HG02798 (cell line): Measurements from ENCODE around the gene AKT3.
A peak's percentile ranks its signal among the peaks of the same experiment; 100 is the strongest.

Source experiments
- ATAC-seq: cut with Tn5 transposase; IDR thresholded peaks from one replicate; pipeline ENCODE4 v1.9.1; 2021; ENCODE audit warnings: mild to moderate bottlenecking; ENCODE audit not compliant: unreplicated experiment, poor library complexity

AKT3 gene

GRCh38 chr1:243735457-243735856 lies 114.6 kb downstream of the AKT3 start:
- ATAC-seq: no peak

DNA sequence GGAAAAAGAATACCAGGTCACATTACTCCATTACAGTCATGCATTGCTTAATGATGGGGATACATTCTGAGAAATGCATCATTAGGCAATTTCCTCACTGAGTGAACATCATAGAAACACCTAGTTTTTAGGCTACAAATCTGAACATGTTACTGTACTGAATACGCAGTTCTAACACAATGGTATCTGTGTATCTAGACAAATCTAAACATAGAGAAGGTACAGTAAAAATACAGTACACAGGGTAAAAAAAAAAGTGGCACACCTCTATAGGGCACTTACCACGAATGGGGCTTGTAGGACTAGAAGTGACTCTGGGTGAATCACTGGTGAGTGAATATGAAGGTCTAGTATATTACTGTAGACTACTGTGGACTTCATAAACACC lies 115.7 kb downstream of the AKT3 start:
- no peak for ATAC-seq

GRCh38 chr1:243733670-243734307 lies 116.3 kb downstream of the AKT3 start:
- ATAC-seq: no peak

- ATAC-seq: no peak
Observed at GRCh38 chr1:243732637-243733036, 117.4 kb downstream of the AKT3 start.

DNA sequence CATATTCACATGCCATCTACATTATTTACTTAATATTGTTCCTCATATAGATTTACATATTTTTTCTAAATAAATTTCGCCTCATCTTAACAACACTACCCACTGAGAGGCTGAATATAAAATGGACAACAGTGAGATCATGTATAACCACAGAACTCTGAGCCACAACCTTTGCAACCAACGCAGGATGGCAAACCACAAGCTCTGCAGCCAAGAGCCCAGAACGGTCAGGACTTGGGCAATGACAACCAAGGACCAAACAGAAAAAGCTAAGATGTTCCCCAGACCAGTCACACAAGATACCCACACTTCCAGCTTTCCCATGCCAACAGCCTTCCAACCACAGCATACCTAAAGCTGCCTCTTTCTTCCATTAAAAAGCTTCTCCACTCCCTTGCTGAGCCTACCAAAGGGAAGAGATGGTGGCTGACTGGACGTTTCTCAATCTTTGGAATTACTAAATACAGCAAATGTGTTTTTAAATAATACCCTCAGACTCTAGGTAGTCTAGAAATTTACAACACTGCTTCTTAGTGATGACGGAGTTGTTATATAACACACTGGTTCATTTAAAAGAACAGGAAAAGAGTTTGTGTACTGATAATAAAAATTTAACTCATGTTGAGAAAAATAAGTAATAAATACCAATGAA lies 117.9 kb downstream of the AKT3 start:
- no peak for ATAC-seq

DNA sequence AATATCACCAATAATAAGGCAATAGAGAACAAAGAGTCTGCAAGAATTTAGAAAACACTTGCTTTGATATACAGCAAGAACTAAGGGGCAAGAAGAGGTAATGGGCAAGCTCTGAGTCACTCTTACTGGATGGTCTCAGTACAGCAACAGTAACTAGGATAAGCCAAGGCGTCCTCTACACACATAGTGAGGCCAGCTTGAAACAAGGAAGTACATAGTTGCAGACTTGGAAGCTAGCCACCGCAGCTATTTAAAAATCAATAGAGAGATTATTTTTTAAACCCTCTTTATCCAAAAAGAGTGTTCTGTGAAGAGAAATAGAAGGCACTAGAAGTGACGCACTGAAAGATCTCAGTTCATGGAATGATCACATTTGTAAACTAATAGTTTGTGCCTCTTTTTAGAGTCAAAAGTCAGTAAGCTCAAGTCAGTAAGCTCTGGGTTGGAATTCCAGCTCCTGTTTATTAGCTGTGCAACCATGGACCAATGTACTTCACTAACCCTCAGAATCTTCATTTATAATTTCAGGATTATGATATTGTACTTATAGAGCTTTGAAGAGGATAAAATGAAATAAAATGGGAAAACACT lies 118.6 kb downstream of the AKT3 start:
- no peak for ATAC-seq

DNA sequence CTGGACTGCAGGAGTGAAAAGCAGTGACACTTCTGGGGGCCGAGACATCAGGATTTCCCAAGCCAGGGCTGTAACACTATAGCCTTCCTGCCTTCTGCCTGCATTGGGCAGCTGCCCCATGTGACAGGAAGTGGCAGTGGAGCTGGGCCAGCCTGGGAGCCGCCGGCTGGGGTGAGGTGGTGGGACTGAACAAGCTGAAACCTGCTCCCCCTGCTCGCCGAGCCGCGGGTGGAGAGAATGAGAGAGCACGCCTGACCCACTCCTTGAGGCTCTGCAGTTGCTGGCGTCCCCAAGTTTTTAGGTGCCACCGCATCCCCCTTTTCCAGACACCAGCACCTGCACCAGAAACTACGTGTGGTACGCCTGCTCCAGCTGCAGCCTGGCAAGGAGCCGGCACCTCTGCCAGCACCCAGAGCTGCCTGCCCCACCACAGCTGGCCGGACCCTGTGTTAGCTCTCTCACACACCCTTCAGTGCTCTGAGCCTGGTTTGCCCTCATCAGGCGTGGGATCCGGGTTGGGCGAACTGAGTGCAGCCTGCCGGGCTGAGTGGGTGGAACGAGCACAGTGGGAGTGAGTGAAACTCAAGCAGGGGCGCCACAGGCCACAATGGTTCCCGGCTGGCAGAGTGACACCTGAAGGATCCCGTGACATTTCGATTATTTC lies 119.4 kb downstream of the AKT3 start:
- no peak for ATAC-seq

DNA sequence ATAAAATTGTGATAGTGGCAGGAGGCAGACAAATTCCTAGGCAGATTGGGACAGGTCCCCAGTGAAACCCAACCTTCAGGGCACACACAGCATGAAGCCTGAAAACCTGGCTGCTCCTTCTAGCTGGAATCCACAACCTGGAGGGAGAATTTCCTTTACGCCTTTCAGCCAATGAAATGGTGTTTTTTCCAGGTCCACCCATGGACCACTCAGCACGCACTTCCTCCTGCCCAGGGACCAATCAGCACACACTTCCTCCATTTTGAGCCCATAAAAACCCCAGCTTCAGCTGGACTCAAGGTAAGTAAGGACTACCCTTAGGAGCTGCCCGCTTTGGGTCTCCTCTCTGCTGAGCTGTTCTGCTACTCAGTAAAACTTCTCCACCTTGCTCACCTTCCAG lies 120.1 kb downstream of the AKT3 start:
- no peak for ATAC-seq

DNA sequence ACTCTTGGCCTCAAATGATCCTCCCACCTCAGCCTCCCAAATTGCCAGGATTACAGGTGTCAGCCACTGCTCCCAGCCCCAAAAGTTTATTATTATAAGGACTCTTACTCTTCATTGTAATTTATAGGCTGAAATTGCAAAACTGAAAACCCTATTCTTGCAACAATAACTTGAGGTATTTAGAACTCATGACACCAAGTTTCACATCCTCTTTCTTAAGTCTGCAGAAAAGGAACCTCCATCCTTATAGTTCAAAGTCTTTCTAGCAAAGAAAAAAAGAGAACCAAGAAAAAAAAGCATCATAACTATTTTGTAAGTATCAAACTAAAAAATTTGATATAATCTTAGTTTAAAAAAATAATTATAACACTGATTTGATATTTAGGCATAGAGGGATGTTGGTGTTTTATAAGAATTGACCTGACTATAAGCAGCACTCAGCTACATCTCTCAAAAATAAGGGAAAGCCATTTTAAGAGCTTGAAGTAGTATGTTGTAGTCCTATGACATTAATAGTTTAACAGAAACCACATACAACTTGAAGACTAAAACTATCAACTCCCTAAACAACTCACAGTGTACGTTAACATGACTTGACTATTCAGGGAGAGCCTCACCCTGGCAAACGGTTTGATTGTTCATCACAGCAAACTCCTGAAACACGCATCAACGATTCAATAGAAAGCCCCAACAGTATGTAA lies 122.4 kb downstream of the AKT3 start:
- ATAC-seq: peak; percentile 85

- ATAC-seq: peak; percentile 20
Observed at GRCh38 chr1:243726806-243727502, 123.1 kb downstream of the AKT3 start.

DNA sequence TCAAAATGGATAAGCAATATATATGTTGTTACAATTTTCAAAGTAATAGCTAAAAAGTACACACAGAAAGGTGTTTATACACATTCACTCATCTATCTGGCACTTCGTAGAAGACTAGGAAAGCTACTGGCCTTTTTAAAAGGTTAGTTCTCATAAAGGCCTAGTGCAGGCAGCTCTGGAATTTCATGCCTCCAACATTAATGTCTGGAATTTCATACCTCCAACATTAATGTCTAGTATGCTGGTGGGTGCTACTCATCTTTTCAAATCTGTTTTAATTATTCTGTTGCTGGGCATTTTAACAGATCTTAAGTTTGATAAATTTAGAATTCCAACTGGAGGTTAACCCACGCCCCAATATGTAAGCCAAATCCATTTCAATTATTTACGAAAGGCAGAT lies 124.2 kb downstream of the AKT3 start:
- no peak for ATAC-seq

DNA sequence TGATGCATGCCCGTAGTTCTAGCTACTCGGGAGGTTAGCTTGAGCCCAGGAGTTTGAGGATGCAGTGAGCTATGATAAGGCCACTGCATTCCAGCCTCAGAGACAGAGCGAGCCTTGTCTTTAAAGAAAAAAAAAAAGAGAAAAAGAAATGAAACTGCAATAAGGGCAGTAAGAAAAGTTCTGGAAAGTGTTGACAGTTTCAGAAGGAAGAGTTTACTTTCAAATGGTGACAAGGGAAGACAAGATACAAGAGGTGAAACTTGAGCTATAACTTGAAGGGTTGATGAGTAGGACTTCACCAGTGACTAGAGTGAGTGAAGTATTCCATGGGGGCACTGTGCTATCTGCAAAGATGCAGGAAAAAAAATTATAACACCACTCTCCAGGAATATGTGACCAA lies 125.0 kb downstream of the AKT3 start:
- ATAC-seq: no peak

DNA sequence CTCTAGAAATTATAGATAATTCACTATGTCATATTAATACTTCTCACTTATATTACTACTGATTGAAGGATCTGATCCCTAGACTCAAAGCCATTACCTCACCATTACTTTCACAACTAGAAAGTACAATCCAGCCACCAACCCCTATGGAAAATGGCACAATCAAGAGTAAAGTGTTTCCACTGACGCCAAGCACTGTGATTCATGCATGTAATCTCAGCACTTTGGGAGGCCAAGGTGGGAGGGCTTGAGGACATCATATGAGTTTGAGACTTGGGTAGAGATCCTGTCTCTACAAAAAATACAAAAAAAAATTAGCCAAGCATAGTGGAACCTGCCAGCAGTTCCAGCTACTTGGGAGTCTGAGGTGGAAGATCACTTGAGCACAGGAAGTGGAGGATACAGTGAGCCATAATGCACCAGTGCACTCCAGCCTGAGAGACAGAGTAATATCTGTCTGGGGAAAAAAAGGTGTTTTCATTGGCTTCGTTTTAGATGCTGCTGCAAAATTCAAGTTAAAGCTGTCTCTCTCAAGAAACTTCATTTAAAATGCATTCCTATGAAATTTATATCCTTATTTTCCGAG lies 126.5 kb downstream of the AKT3 start:
- ATAC-seq: no peak

DNA sequence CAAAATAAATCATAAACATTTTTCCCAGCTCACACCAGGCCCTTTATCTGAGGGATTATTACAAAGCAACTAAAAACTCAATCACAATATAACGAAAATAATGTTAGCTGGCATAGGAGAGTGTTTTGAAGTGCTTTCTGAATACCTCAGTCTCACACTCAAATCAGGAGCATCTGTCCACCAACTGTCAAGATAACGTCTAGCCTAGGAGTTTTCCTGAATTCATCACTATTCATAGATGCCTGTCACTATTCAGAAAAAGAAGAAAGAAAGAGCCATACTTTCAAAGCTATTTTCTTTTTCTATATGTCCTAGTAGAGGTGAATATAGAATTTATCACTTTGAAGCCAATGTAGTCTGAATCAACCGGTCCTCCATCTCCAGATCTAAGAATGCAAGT lies 127.0 kb downstream of the AKT3 start:
- ATAC-seq: no peak

GRCh38 chr1:243719476-243719875 lies 130.6 kb downstream of the AKT3 start:
- no peak for ATAC-seq

GRCh38 chr1:243718893-243719292 lies 131.2 kb downstream of the AKT3 start:
- ATAC-seq: no peak

DNA sequence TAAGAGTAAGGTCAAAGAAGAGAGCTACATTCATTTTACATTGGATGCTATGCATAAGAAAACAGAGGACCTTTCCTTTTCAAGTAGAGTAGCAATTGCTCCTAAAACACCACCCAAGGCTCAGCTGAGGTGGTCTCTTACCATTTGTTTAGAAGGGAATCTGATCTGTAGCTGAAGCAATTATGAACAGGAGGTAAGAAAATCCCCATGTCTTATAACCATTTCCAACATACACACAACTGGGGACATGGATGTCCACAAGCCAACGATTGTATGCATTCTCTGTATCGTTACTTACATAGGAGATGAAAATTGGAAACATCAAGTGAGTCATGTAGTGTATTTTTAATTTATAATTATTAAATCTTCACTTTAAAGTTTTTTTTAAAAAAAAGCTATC lies 132.0 kb downstream of the AKT3 start:
- no peak for ATAC-seq

GRCh38 chr1:243716906-243717305 lies 133.1 kb downstream of the AKT3 start:
- no peak for ATAC-seq

DNA sequence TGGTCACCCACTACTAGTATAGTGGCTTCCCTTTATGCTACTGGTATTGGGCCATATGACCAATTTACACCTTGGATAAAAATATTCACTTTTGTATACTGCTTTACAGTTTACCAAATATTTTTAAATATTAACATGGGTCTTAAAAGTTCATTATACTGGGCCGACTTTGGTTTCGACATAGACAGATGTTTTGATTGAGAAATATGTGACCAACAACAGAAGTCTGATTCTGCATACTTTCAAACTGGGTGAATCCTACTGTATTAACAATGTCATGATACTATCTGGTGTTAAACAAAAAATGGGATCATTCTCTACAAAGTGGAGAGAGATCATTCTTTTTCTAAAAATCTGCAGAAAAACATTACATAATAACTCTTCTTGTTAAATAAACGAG lies 134.8 kb downstream of the AKT3 start:
- ATAC-seq: no peak
